HTR-8/SVneo (cell line): Measurements from ENCODE around the gene TIE1.

Source experiments
- DNase-seq: peaks from one replicate; pipeline ENCODE4 v3.0.0; 2011; ENCODE audit warnings: low spot score, mixed read lengths; ENCODE audit not compliant: insufficient read length
- FAIRE-seq: peaks from 2 replicates; lab custom pipeline; 2011; peaks lifted over from hg19 to GRCh38; lab: Jason Lieb, UNC

The TIE1 gene

GRCh38 chr1:43288785-43289706 is 11.7 kb upstream of the TIE1 start:
- no peak for FAIRE-seq
- no peak for DNase-seq

- FAIRE-seq (no peak), DNase-seq (no peak)
Observed at GRCh38 chr1:43292216-43292615, 8.6 kb upstream of the TIE1 start.

- FAIRE-seq: no peak
- no peak for DNase-seq
Observed at GRCh38 chr1:43292679-43293078, 8.1 kb upstream of the TIE1 start.

GRCh38 chr1:43293176-43293575 is 7.6 kb upstream of the TIE1 start:
- DNase-seq (no peak), FAIRE-seq (no peak)

- FAIRE-seq (no peak), DNase-seq (peak; percentile 35)
Observed at GRCh38 chr1:43293896-43294760, 6.7 kb upstream of the TIE1 start.

GRCh38 chr1:43294761-43295160 is 6.0 kb upstream of the TIE1 start:
- no peak for FAIRE-seq
- no peak for DNase-seq

GRCh38 chr1:43296207-43296606 is 4.6 kb upstream of the TIE1 start:
- DNase-seq: no peak
- FAIRE-seq: no peak

GRCh38 chr1:43298055-43298454 is 2.7 kb upstream of the TIE1 start:
- FAIRE-seq (no peak), DNase-seq (no peak)

GRCh38 chr1:43299101-43299500 is 1.7 kb upstream of the TIE1 start:
- no peak for FAIRE-seq

GRCh38 chr1:43302201-43302600 is 1.4 kb downstream of the TIE1 start:
- peak; percentile 16 for FAIRE-seq
- DNase-seq: no peak

More at GRCh38 chr1:43299101-43299500, 1.7 kb upstream of the TIE1 start:
- DNase-seq: no peak

- no peak for DNase-seq
- FAIRE-seq: no peak
Observed at GRCh38 chr1:43302721-43303470, 2.1 kb downstream of the TIE1 start.

- FAIRE-seq: no peak
- DNase-seq: no peak
Observed at GRCh38 chr1:43303471-43304313, 2.9 kb downstream of the TIE1 start.

GRCh38 chr1:43304314-43304681 is 3.5 kb downstream of the TIE1 start:
- no peak for FAIRE-seq
- no peak for DNase-seq

GRCh38 chr1:43304771-43305300 is 4.1 kb downstream of the TIE1 start:
- FAIRE-seq (no peak), DNase-seq (no peak)

GRCh38 chr1:43305461-43305860 is 4.7 kb downstream of the TIE1 start:
- DNase-seq (no peak), FAIRE-seq (no peak)

GRCh38 chr1:43305926-43306687 is 5.3 kb downstream of the TIE1 start:
- no peak for FAIRE-seq
- no peak for DNase-seq

- no peak for DNase-seq
- no peak for FAIRE-seq
Observed at GRCh38 chr1:43306688-43307457, 6.1 kb downstream of the TIE1 start.
